Activated CD4-positive, alpha-beta T cell treated with anti-CD3 and anti-CD28 coated beads for 48 hours (primary cell): ENCODE measurements around the gene CTSG.
"Not testable (repeated sequence)": the region's sequence is repeated elsewhere in the genome, so short reads cannot be mapped to it uniquely, and the experiment has no call there.

Experiments
- DNase-seq: peaks from one replicate; pipeline ENCODE4 v3.0.0-alpha.2; 2020

The CTSG gene

GRCh38 chr14:24542346-24542936 lies 33.6 kb downstream of the CTSG start:
- DNase-seq, result no peak

- DNase-seq, result peak; percentile 8
These were observed 40.3 kb downstream of the CTSG start for GRCh38 chr14:24535737-24536136.

- no peak for DNase-seq
These were observed 41.8 kb downstream of the CTSG start for GRCh38 chr14:24534286-24534685.

- not testable (repeated sequence) for DNase-seq
These were observed 50.0 kb downstream of the CTSG start for GRCh38 chr14:24525877-24526620.
